Smooth muscle cell (in vitro differentiated cells): ENCODE measurements around the gene GSS. TPM values are rescaled to one million over a fixed set of nuclear protein-coding genes. Genes with fewer than 3 reads are reported as not detected.

Experiments
- DNase-seq: peaks from one replicate; lab custom pipeline; 2025; ENCODE audit not compliant: unreplicated experiment; lab: John Stamatoyannopoulos, UW
- H2AFZ ChIP-seq: fragments of 200-600 bp; sonication (generic); 2 replicates; pipeline ENCODE4 v1.6.0; 2016; ENCODE audit warnings: antibody characterized with exemption, low read depth, mild to moderate bottlenecking
- H3F3A ChIP-seq: fragments of 200-600 bp; sonication (generic); 2 replicates; pipeline ENCODE4 v1.6.0; 2017; ENCODE audit warnings: antibody characterized with exemption, low read depth
- H3K27ac ChIP-seq: fragments of 200-600 bp; sonication (generic); 2 replicates; pipeline ENCODE4 v1.5.1; 2016; ENCODE audit warnings: low read depth, mild to moderate bottlenecking
- H3K27me3 ChIP-seq: fragments of 200-600 bp; sonication (generic); 2 replicates; pipeline ENCODE4 v1.6.1; 2016; ENCODE audit warnings: low read depth, mild to moderate bottlenecking
- H3K36me3 ChIP-seq: fragments of 200-600 bp; sonication (generic); 2 replicates; pipeline ENCODE4 v1.5.1; 2016; ENCODE audit warnings: low read depth
- H3K4me1 ChIP-seq: fragments of 200-600 bp; sonication (generic); 2 replicates; pipeline ENCODE4 v1.5.1; 2016; ENCODE audit warnings: low read depth
- H3K4me2 ChIP-seq: fragments of 200-600 bp; sonication (generic); 2 replicates; pipeline ENCODE4 v1.6.0; 2016; ENCODE audit warnings: mild to moderate bottlenecking
- H3K4me3 ChIP-seq: fragments of 200-600 bp; sonication (generic); 2 replicates; pipeline ENCODE4 v1.5.1; 2016; ENCODE audit warnings: mild to moderate bottlenecking
- H3K79me2 ChIP-seq: fragments of 200-600 bp; sonication (generic); 2 replicates; pipeline ENCODE4 v1.6.0; 2016; ENCODE audit warnings: low read depth, mild to moderate bottlenecking
- H3K9ac ChIP-seq: fragments of 200-600 bp; sonication (generic); 2 replicates; pipeline ENCODE4 v1.6.0; 2016; ENCODE audit warnings: low read depth
- H3K9me3 ChIP-seq: fragments of 200-600 bp; sonication (generic); replicated peaks from 2 replicates; pipeline ENCODE4 v1.5.1; 2016; ENCODE audit warnings: low read depth
- H4K20me1 ChIP-seq: fragments of 200-600 bp; sonication (generic); 2 replicates; pipeline ENCODE4 v1.6.0; 2016; ENCODE audit warnings: low read depth
- CTCF ChIP-seq: fragments of 200-600 bp; sonication (generic); IDR thresholded peaks from 2 replicates; pipeline ENCODE4 v1.5.1; 2017; ENCODE audit warnings: borderline replicate concordance, mild to moderate bottlenecking, antibody characterized with exemption; ENCODE audit not compliant: insufficient read depth, poor library complexity, severe bottlenecking
- WGBS: methylation state at CpG from one replicate; pipeline ENCODE4 v1.1.7; 2016; ENCODE audit warnings: low lambda C conversion rate; 5-methylcytosine and 5-hydroxymethylcytosine counted together
- polyA plus RNA-seq: library from polyadenylated mRNA; unstranded; fragments of >200 nt; fragmentation: Nextera tagmentation; extraction: Ambion mirVana; gene quantifications from 2 replicates; pipeline ENCODE4 v1.2.1, GENCODE V29; 2016
- total RNA-seq: library from RNA; depleted of rRNA; stranded (reverse); fragments of >200 nt; gene quantifications from 2 replicates; pipeline ENCODE4 v1.2.3, GENCODE V29; 2014

GSS gene
- total and polyA plus RNA-seq, 2 experiments from 2014 or later = 48.4 to 71.6 TPM

GRCh38 chr20:34999021-34999451 lies 43.4 kb upstream of the GSS start:
- H3K9me3 ChIP-seq = no peaks in the 10 kb centered on the region
- H3K79me2 ChIP-seq = no peaks in the 10 kb centered on the region
- no peaks in the 10 kb centered on the region for H3F3A ChIP-seq
- no peak overlapping the region for H3K4me2 ChIP-seq
- no peak overlapping the region for H3K4me3 ChIP-seq
- TF ChIP-seq CTCF = no peak
- H3K36me3 ChIP-seq = no peaks in the 10 kb centered on the region
- peaks cover 19% of the 10 kb centered on the region for H4K20me1 ChIP-seq
- H3K27ac ChIP-seq = no peak overlapping the region
- DNase-seq = no peak
- H3K27me3 ChIP-seq = no peaks in the 10 kb centered on the region
- H2AFZ ChIP-seq = no peak overlapping the region
- 98% methylated on average over 25 of the region's 25 CpGs for WGBS
- H3K9ac ChIP-seq = no peak overlapping the region
- no peaks in the 10 kb centered on the region for H3K4me1 ChIP-seq

DNA sequence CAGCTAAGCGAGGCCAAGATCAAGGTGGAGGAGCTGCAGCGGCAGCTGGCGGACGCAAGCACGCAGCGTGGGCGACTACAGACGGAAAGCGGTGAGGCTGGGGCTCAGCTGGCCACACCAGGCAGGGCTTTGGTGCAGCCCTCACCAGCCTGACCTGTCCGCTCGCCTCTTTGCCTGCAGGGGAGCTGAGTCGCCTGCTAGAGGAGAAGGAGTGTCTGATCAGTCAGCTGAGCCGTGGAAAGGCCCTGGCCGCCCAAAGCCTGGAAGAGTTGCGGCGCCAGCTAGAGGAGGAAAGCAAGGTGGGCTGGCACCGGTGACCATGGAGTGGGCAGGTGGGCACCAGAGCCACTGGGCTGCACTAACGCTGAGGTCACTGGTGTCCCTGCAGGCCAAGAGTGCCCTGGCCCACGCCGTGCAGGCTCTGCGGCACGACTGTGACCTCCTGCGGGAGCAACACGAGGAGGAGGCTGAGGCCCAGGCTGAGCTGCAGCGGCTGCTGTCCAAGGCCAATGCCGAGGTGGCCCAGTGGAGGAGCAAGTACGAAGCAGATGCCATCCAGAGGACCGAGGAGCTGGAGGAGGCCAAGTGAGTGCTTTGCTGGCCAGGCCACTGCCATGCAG lies 42.8 kb upstream of the GSS start:
- Histone ChIP-seq H3K4me3 (no peak overlapping the region), H3K27me3 (no peaks in the 10 kb centered on the region), H2AFZ (no peak overlapping the region), H3K9ac (no peak overlapping the region), H3K36me3 (no peaks in the 10 kb centered on the region), H3F3A (no peaks in the 10 kb centered on the region), H3K9me3 (no peaks in the 10 kb centered on the region), H3K27ac (no peak overlapping the region), H4K20me1 (peaks cover 19% of the 10 kb centered on the region), H3K4me2 (no peak overlapping the region), H3K4me1 (no peaks in the 10 kb centered on the region), H3K79me2 (no peaks in the 10 kb centered on the region)
- 94% methylated on average over 28 of the region's 28 CpGs for WGBS
- DNase-seq = no peak
- no peak for TF ChIP-seq CTCF

DNA sequence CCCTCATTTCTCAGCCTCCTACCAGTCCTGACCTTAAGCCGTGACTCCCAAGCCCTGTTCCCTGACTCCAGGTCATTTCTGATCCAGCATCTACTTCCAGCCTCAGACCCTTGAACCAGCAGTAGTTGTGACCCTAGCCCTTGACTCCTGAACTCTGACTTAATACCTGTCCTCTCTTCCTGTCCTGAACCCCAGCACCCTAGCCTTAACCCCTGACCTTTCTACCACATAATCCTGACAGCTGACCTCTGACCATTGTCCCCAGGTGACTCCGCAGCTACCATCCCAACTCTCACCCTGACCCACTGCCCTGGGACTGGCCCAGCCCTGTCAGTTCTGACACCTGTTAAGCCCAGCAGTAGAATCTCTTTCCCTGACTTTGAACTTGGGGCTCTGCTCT lies 42.2 kb upstream of the GSS start:
- H3K27ac ChIP-seq = no peak overlapping the region

More for the DNA sequence above, 42.2 kb upstream of the GSS start:
- no peak for DNase-seq
- no peaks in the 10 kb centered on the region for H3K27me3 ChIP-seq
- 100% methylated on average over 2 of the region's 2 CpGs for WGBS
- peaks cover 17% of the 10 kb centered on the region for H4K20me1 ChIP-seq
- H3F3A ChIP-seq = no peaks in the 10 kb centered on the region
- H3K4me1 ChIP-seq = no peaks in the 10 kb centered on the region
- H2AFZ ChIP-seq = no peak overlapping the region
- H3K9me3 ChIP-seq = no peaks in the 10 kb centered on the region
- H3K4me2 ChIP-seq = no peak overlapping the region
- H3K79me2 ChIP-seq = no peaks in the 10 kb centered on the region
- no peak overlapping the region for H3K4me3 ChIP-seq
- H3K36me3 ChIP-seq = no peaks in the 10 kb centered on the region
- TF ChIP-seq CTCF = no peak
- H3K9ac ChIP-seq = no peak overlapping the region
